Ovary (tissue), 9 donors: ENCODE data around the gene B4GALNT4. TPM values are rescaled to one million over a fixed set of nuclear protein-coding genes. Genes with fewer than 3 reads are reported as not detected.

ENCODE experiments used
- DNase-seq, 5 donors: peaks; one replicate each; pipeline ENCODE4 v3.0.0-alpha.2; 2019 to 2020
- H3K27ac ChIP-seq, 2 donors: fragments of 200-600 bp; one replicate each; pipeline versions ENCODE4 v1.5.1 to v1.8.0; 2019 to 2022
- H3K27me3 ChIP-seq: fragments of 200-600 bp; one replicate; pipeline ENCODE4 v1.8.0; 2022
- H3K36me3 ChIP-seq: fragments of 200-600 bp; sonication (generic); one replicate; pipeline ENCODE4 v1.5.1; 2019
- H3K4me1 ChIP-seq: one replicate; pipeline ENCODE4 v1.8.1; 2013; ENCODE audit warnings: mild to moderate bottlenecking, moderate library complexity; ENCODE audit not compliant: insufficient read depth
- H3K4me3 ChIP-seq: fragments of 200-600 bp; sonication (generic); one replicate; pipeline ENCODE4 v1.5.1; 2017
- H3K9me3 ChIP-seq, 2 donors: fragments of 200-600 bp in 1 of 2; sonication (generic) in 1 of 2; one replicate each; pipeline versions ENCODE4 v1.5.1 to v1.8.1; 2013 to 2019; ENCODE audit warnings: mild to moderate bottlenecking in 1 of 2, moderate library complexity in 1 of 2
- EP300 ChIP-seq: sonication (generic); formaldehyde crosslinking; IDR thresholded peaks from one replicate; pipeline ENCODE4 v1.6.1; 2017; ENCODE audit warnings: antibody characterized with exemption
- POLR2A ChIP-seq: fragments of 450-650 bp; IDR thresholded peaks from one replicate; pipeline ENCODE4 v1.6.1; 2017; ENCODE audit warnings: antibody characterized with exemption, mild to moderate bottlenecking, moderate library complexity
- WGBS, 3 donors: extraction: QIAGEN DNeasy Blood & Tissue Kit in 1 of 3; methylation state at CpG; one replicate each; pipeline versions ENCODE4 v1.1.5 to v1.1.7; 2013 to 2017; 5-methylcytosine and 5-hydroxymethylcytosine counted together
- intact Hi-C, 4 donors: fragments of 100-400 bp; cut with DNase I; formaldehyde crosslinking; loops; one replicate each; pipeline versions ENCODE4 v1.11.0 to v1.15.1; 2022 to 2023
- polyA plus RNA-seq, 2 donors: library from polyadenylated mRNA; stranded (reverse); fragments of 200-250 nt in 1 of 2; fragments of 350-450 nt in 1 of 2; fragmentation: Illumina TruSeq in 1 of 2; extraction: RNeasy Lipid Tissue Mini Kit (QIAGEN cat#74804) in 1 of 2; gene quantifications; one replicate each; pipeline ENCODE4 v1.2.3, GENCODE V29; 2013 to 2014
- total RNA-seq, 7 donors: library from RNA; depleted of rRNA in 2 of 7; stranded (reverse); fragments of >200 nt in 2 of 7; fragmentation: NEBNext Ultra II Directional in 3 of 7; extraction: Animal tissue kit (Norgen Biotek cat#: 25700) in 3 of 7; gene quantifications; one replicate each; pipeline versions ENCODE4 v1.1.0 to v1.2.4, GENCODE V29; 2016 to 2023
- TF ChIP-seq, protein P1 (sequence below), 3 donors: fragments of 450-650 bp in 2 of 3; fragments of 200-600 bp in 1 of 3; IDR thresholded peaks; one replicate each; pipeline versions ENCODE4 v1.5.1 to v1.8.0; 2016 to 2022; ENCODE audit warnings: antibody characterized with exemption in 3 of 3, mild to moderate bottlenecking in 1 of 3
- donor health status: DM: no; HTN: no; CAD: no; lungs with moderate emphysema.
- donor health status: DM: no; HTN: no; CAD: no.
- donor health status: Bipolar disorder and iron deficiency.
- donor health status: DM: yes; HTN: yes; CAD: no.
- donor health status: DM: no; HTN: no; CAD: no.
- donor health status: DM: yes; HTN: yes; CAD: no.

The B4GALNT4 gene
- total and polyA plus RNA-seq, 9 donors: 1.3 to 90.3 (median 52.5) TPM

DNA sequence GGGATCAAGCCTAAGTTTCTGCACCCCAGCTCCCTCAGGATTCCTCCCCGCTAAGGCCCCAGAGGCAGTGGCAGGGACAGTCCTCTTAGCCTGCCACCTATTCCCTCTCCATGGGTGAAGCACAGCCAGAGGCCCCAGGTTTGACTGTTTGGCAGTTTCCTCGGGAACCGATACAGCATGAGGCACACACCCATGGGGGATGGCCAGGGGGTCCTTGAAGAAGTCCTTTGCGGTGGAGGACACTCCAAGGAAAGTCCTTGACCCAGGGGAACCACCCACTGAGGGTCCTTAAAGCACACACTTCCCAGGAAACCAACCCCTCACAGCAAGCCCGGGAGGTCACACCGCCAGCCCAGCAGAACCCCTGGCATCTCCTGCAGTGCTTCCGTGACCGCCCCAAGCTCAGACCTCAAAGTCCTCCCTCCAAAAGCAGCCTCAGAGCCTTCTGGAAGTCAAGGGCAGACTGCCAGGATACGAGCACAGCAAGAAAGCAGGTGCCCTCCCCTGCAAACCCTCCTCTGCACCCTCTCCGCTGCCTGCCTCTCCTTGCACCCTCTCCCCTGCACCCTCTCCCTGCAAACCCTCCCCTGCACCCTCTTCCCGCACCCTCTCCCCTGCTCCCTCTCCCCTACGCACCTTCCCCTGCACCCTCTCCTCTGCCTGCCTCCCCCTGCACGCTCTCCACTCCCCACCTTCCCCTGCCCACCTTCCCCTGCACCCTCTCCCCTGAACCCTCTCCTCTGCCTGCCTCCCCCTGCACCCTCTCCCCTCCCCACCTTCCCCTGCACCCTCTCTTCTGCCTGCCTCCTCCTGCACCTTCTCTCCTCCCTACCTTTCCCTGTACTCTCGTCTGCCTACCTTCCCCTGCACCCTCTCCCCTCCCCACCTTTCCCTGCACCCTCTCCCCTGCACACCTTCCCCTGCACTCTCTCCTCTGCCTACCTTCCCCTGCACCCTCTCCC, 44.1 kb downstream of the B4GALNT4 start:
- H3K4me3 ChIP-seq: no peak overlapping the region
- intact Hi-C loops: no loop called here
- H3K4me1 ChIP-seq: peaks cover 2% of the 10 kb centered on the region
- TF ChIP-seq EP300 (no peak), POLR2A (no peak)
- TF ChIP-seq, protein P1, sequence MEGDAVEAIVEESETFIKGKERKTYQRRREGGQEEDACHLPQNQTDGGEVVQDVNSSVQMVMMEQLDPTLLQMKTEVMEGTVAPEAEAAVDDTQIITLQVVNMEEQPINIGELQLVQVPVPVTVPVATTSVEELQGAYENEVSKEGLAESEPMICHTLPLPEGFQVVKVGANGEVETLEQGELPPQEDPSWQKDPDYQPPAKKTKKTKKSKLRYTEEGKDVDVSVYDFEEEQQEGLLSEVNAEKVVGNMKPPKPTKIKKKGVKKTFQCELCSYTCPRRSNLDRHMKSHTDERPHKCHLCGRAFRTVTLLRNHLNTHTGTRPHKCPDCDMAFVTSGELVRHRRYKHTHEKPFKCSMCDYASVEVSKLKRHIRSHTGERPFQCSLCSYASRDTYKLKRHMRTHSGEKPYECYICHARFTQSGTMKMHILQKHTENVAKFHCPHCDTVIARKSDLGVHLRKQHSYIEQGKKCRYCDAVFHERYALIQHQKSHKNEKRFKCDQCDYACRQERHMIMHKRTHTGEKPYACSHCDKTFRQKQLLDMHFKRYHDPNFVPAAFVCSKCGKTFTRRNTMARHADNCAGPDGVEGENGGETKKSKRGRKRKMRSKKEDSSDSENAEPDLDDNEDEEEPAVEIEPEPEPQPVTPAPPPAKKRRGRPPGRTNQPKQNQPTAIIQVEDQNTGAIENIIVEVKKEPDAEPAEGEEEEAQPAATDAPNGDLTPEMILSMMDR (IDR thresholded peaks at IDR 0.05): no peak
- DNase-seq: no peak
- H3K9me3 ChIP-seq: no peaks in the 10 kb centered on the region
- no peaks in the 10 kb centered on the region for H3K27me3 ChIP-seq
- H3K27ac ChIP-seq: no peak overlapping the region
- WGBS, 3 donors: 24 to 38% (median 29%) methylated on average over 13 to 14 of the region's 14 CpGs
- no peaks in the 10 kb centered on the region for H3K36me3 ChIP-seq

DNA sequence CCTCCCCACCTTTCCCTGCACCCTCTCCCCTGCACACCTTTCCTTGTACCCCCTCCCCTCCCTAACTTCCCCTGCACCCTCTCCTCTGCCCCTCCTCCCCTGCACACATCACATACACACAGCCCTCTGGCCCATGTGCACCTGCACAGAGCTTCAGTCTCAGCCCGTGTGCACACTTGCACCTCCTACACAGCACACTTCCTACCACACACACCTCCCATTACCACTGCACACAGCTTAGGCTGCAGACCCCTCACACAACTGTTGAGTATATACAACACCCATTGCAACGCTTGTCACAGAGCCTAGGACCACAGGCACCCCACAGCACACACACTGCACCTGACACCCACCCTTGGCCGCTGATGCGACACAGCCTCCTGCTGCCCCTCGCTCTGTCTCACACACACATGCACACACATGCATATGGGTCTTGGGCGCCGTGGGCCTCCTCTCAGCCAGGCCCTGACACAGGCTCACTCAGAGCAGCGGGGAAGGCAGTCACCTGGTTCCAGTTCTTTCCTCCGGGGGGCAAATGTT, 45.1 kb downstream of the B4GALNT4 start:
- no peaks in the 10 kb centered on the region for H3K27me3 ChIP-seq
- H3K27ac ChIP-seq: no peak overlapping the region
- no peaks in the 10 kb centered on the region for H3K9me3 ChIP-seq
- no peaks in the 10 kb centered on the region for H3K36me3 ChIP-seq
- intact Hi-C loops: no loop called here
- DNase-seq: no peak
- H3K4me1 ChIP-seq: peaks cover 2% of the 10 kb centered on the region
- 65 to 71% (median 66%) methylated on average over 9 of the region's 9 CpGs for WGBS, 3 donors
- TF ChIP-seq EP300 (no peak), POLR2A (no peak)
- TF ChIP-seq, protein P1 (IDR thresholded peaks at IDR 0.05): no peak
- H3K4me3 ChIP-seq: no peak overlapping the region

DNA sequence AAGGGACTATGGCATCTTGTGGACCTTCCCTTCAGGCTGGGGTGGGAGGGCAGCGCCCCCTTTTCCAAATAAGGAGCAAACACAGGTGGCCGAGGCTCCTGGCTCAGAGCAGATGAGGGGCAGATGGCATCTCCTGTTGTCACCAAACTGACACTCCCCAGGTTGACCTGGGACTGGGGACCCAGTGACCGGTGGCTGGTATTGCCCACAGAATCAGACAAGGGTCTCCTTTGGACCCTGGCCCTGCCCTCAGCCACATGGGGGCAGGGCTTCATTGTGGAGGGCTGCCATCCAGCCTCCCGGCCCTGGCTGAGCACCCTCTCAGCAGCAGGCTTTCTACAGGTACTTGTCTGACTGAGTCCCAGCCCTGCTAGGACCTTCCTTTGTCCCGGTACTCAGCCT, 46.3 kb downstream of the B4GALNT4 start:
- Histone ChIP-seq H3K27ac (no peak overlapping the region), H3K4me3 (no peak overlapping the region), H3K36me3 (no peaks in the 10 kb centered on the region), H3K27me3 (no peaks in the 10 kb centered on the region), H3K9me3 (no peaks in the 10 kb centered on the region), H3K4me1 (peaks cover 2% of the 10 kb centered on the region)
- no peak for DNase-seq
- TF ChIP-seq, protein P1 (IDR thresholded peaks at IDR 0.05): no peak
- no peak for TF ChIP-seq POLR2A
- no peak for TF ChIP-seq EP300
- intact Hi-C loops: no loop called here
- WGBS, 3 donors: 60 to 79% (median 67%) methylated on average over 5 of the region's 5 CpGs

DNA sequence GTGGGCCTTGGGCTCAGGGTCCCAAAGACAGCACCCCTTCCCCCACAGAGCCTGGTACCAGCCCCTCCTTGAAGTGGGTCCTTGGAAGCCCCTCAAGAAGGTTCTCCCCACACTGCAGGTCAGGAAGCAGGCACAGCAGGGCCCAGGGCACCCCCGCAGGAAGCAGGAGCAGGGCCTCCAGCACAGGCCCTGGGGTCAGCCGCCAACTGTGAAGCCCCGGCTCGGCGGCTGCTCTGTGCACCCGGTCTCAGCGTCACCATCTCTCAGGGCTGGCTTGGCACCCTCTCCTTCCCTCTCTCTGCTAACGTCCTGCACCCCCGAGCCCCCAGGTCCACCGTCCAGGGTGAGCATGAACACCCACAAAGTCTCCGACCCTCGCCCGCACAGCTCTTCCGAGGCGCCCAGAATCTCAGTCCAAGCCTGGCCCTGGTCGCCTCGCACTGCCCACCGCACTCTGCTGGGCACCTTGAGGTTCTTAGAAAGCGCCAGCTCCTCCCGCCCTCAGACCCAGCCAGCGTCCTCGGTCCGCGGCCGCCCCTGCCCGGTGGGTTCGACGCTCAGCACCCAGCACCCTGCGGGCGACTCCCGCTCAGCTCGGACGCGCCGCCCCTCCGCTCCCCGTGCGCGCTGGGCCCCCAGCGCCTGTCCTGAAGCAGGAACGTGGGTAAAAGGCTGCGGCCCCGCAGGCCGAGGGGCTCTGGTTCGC, 46.9 kb downstream of the B4GALNT4 start:
- H3K36me3 ChIP-seq: no peaks in the 10 kb centered on the region
- WGBS, 3 donors: 11 to 18% (median 14%) methylated on average over 38 to 45 of the region's 45 CpGs
- H3K27me3 ChIP-seq: no peaks in the 10 kb centered on the region
- intact Hi-C loops: no loop called here
- H3K4me1 ChIP-seq: peaks cover 2% of the 10 kb centered on the region
- no peak overlapping the region for H3K27ac ChIP-seq
- H3K9me3 ChIP-seq: no peaks in the 10 kb centered on the region
- TF ChIP-seq EP300: no peak
- TF ChIP-seq, protein P1 (IDR thresholded peaks at IDR 0.05): no peak
- TF ChIP-seq POLR2A: no peak
- peak overlapping the region; percentile 33 for H3K4me3 ChIP-seq
- no peak for DNase-seq
